Psoas muscle (tissue), 8 donors: ENCODE results near the gene NEURL1. TPM values are rescaled to one million over a fixed set of nuclear protein-coding genes. Genes with fewer than 3 reads are reported as not detected.

Source experiments
- ATAC-seq, 4 donors: fragments of 200-7000 bp; cut with Tn5 transposase; one replicate each; pipeline ENCODE4 v1.9.1; 2020; ENCODE audit warnings: moderate library complexity in 3 of 4, mild to moderate bottlenecking in 2 of 4
- DNase-seq, 2 donors: peaks; one replicate each; pipeline ENCODE4 v3.0.0-alpha.2; 2020
- H3K27ac ChIP-seq: fragments of 200-600 bp; one replicate; pipeline ENCODE4 v1.8.0; 2022
- H3K27me3 ChIP-seq, 3 donors: fragments of 200-600 bp in 1 of 3; one replicate each; pipeline versions ENCODE4 v1.6.1 to v1.8.0; 2013 to 2022; ENCODE audit warnings: low read length in 2 of 3, mild to moderate bottlenecking in 2 of 3, moderate library complexity in 1 of 3; ENCODE audit not compliant: insufficient read depth in 3 of 3
- H3K36me3 ChIP-seq, 2 donors: fragments of 200-600 bp in 1 of 2; one replicate each; pipeline versions ENCODE4 v1.6.1 to v1.8.0; 2013 to 2022; ENCODE audit warnings: low read depth in 1 of 2, mild to moderate bottlenecking in 1 of 2, moderate library complexity in 1 of 2; ENCODE audit not compliant: insufficient read depth in 1 of 2
- H3K4me1 ChIP-seq: fragments of 200-600 bp; one replicate; pipeline ENCODE4 v1.8.0; 2022
- H3K4me3 ChIP-seq: fragments of 200-600 bp; one replicate; pipeline ENCODE4 v1.8.0; 2022; ENCODE audit warnings: mild to moderate bottlenecking
- H3K9me3 ChIP-seq: fragments of 200-600 bp; one replicate; pipeline ENCODE4 v1.8.0; 2022
- CTCF ChIP-seq: fragments of 200-600 bp; IDR thresholded peaks from one replicate; pipeline ENCODE4 v1.8.0; 2022; ENCODE audit warnings: antibody characterized with exemption
- WGBS, 3 donors: extraction: QIAGEN DNeasy Blood & Tissue Kit; methylation state at CpG; one replicate each; pipeline versions ENCODE4 v1.1.6 to v1.1.7; 2013; 5-methylcytosine and 5-hydroxymethylcytosine counted together
- intact Hi-C, 2 donors: fragments of 100-400 bp; cut with DNase I; formaldehyde crosslinking; loops; one replicate each; pipeline versions ENCODE4 v1.11.0 to v1.14.2; 2022
- polyA plus RNA-seq, 3 donors: library from polyadenylated mRNA; stranded (reverse); fragments of 200-250 nt; gene quantifications; one replicate each; pipeline ENCODE4 v1.2.3, GENCODE V29; 2013
- total RNA-seq, 4 donors: library from RNA; stranded (reverse); fragmentation: NEBNext Ultra II Directional in 2 of 4; extraction: Animal tissue kit (Norgen Biotek cat#: 25700) in 2 of 4; gene quantifications; one replicate each; pipeline versions ENCODE4 v1.2.1 to v1.2.4, GENCODE V29; 2021 to 2023
- donor health status: healthy with polysubstance abuse.
- donor health status: DM: no; HTN: no; CAD: no; lungs with moderate emphysema.
- donor health status: Bipolar disorder and iron deficiency.
- donor health status: healthy.
- donor health status: DM: yes; HTN: yes; CAD: no.
- donor health status: DM: no; HTN: no; CAD: no.
- donor health status: DM: no; HTN: no; CAD: no.
- donor health status: DM: yes; HTN: yes; CAD: no.

Gene NEURL1
- total and polyA plus RNA-seq, 7 donors = 10.9 to 103 (median 66.6) TPM

- Histone ChIP-seq H3K27ac (no peak overlapping the region), H3K36me3 (no peaks in the 10 kb centered on the region), H3K27me3 (no peaks in the 10 kb centered on the region), H3K4me3 (no peak overlapping the region), H3K4me1 (no peaks in the 10 kb centered on the region), H3K9me3 (no peaks in the 10 kb centered on the region)
- ATAC-seq (no peak), DNase-seq (peak in 1 of 2 donors; percentile 11)
- intact Hi-C loops = no loop called here
- no peak for TF ChIP-seq CTCF
- 83 to 88% (median 86%) methylated on average over 3 of the region's 3 CpGs for WGBS, 3 donors
Observed at GRCh38 chr10:103466734-103467133, 26.8 kb upstream of the NEURL1 start.

GRCh38 chr10:103467406-103467805 is 26.1 kb upstream of the NEURL1 start:
- H3K4me1 ChIP-seq = no peaks in the 10 kb centered on the region
- no peak for TF ChIP-seq CTCF
- no peak overlapping the region for H3K27ac ChIP-seq
- no peaks in the 10 kb centered on the region for H3K27me3 ChIP-seq
- no peaks in the 10 kb centered on the region for H3K36me3 ChIP-seq
- WGBS, 3 donors = 78 to 83% (median 79%) methylated on average over 7 of the region's 7 CpGs
- no peak overlapping the region for H3K4me3 ChIP-seq
- intact Hi-C loops = no loop called here
- no peaks in the 10 kb centered on the region for H3K9me3 ChIP-seq
- ATAC-seq (no peak), DNase-seq (peak in 1 of 2 donors; percentile 3)

GRCh38 chr10:103469201-103469600 is 24.3 kb upstream of the NEURL1 start:
- ATAC-seq = no peak
- intact Hi-C loops = no loop called here
- H3K4me3 ChIP-seq = no peak overlapping the region
- no peaks in the 10 kb centered on the region for H3K9me3 ChIP-seq
- WGBS, 3 donors = 41 to 50% (median 49%) methylated on average over 5 of the region's 5 CpGs
- no peak overlapping the region for H3K27ac ChIP-seq
- no peaks in the 10 kb centered on the region for H3K27me3 ChIP-seq
- H3K4me1 ChIP-seq = no peaks in the 10 kb centered on the region
- no peaks in the 10 kb centered on the region for H3K36me3 ChIP-seq
- TF ChIP-seq CTCF = no peak
- DNase-seq = peak in 1 of 2 donors; percentile 19

- Histone ChIP-seq H3K9me3 (no peaks in the 10 kb centered on the region), H3K27ac (no peak overlapping the region), H3K4me3 (no peak overlapping the region), H3K27me3 (no peaks in the 10 kb centered on the region), H3K4me1 (no peaks in the 10 kb centered on the region), H3K36me3 (no peaks in the 10 kb centered on the region)
- intact Hi-C loops = no loop called here
- ATAC-seq (peak in 3 of 4 donors; percentile 43 to 58 (median 56)), DNase-seq (peak; percentile 55 to 72)
- WGBS, 3 donors = 67 to 73% (median 72%) methylated on average over 14 of the region's 14 CpGs
- no peak for TF ChIP-seq CTCF
Observed at GRCh38 chr10:103470761-103471653, 22.5 kb upstream of the NEURL1 start.
